RWPE2 (cell line): ENCODE data around the gene USP36.

ENCODE experiments used
- ATAC-seq: fragments of 200-7000 bp; cut with Tn5 transposase; 3 replicates; pipeline ENCODE4 v1.9.1; 2021; ENCODE audit warnings: low read depth
- DNase-seq: peaks from one replicate; pipeline ENCODE4 v3.0.0-alpha.2; 2020; ENCODE audit warnings: low spot score
- H3K27ac ChIP-seq: fragments of 450-650 bp; 2 replicates; pipeline ENCODE4 v1.5.1; 2017; ENCODE audit warnings: mild to moderate bottlenecking; ENCODE audit not compliant: poor library complexity, severe bottlenecking
- H3K27me3 ChIP-seq: fragments of 250-450 bp; sonication (Bioruptor Pico); 2 replicates; pipeline ENCODE4 v1.5.1; 2021; ENCODE audit warnings: mild to moderate bottlenecking, moderate library complexity; ENCODE audit not compliant: insufficient read depth, poor library complexity, severe bottlenecking
- H3K36me3 ChIP-seq: fragments of 250-450 bp; sonication (Bioruptor Pico); 2 replicates; pipeline ENCODE4 v1.5.1; 2020; ENCODE audit warnings: low read depth, mild to moderate bottlenecking, moderate library complexity
- H3K4me1 ChIP-seq: fragments of 250-450 bp; sonication (Bioruptor Pico); 2 replicates; pipeline ENCODE4 v1.5.1; 2021; ENCODE audit warnings: mild to moderate bottlenecking, moderate library complexity; ENCODE audit not compliant: insufficient read depth, poor library complexity, severe bottlenecking
- H3K4me3 ChIP-seq: fragments of 250-450 bp; sonication (Bioruptor Pico); 2 replicates; pipeline ENCODE4 v1.5.1; 2021; ENCODE audit warnings: mild to moderate bottlenecking, moderate library complexity; ENCODE audit not compliant: severe bottlenecking
- H3K9me3 ChIP-seq: fragments of 250-450 bp; sonication (Bioruptor Pico); 2 replicates; pipeline ENCODE4 v1.5.1; 2021; ENCODE audit warnings: mild to moderate bottlenecking, moderate library complexity; ENCODE audit not compliant: severe bottlenecking
- CTCF ChIP-seq: fragments of 450-650 bp; IDR thresholded peaks from one replicate; pipeline ENCODE4 v1.5.1; 2017; ENCODE audit warnings: mild to moderate bottlenecking, moderate library complexity; ENCODE audit not compliant: poor library complexity, severe bottlenecking

The USP36 gene

DNA sequence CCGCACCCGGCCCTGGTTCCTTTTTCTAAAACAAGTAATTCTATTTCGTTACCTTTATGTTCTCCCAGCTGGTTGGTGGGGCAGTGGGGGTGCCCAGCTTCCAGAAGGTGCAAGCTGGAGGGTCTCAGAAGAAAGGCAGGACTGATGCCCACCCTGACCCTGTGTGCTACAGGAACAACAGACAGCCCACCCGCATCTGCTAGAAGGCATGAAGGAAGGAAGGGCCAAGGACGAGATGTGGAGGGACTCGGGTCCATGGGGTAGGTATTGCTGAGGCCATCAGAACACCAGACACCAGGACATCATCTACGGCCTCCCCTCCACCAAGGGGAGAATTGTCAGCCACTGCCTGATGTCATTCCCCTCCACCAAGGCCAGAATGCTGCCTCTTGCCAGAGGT is 52.2 kb downstream of the USP36 start:
- DNase-seq (no peak), ATAC-seq (no peak)
- H3K4me1 ChIP-seq: peaks cover 10% of the 10 kb centered on the region
- no peak overlapping the region for H3K27ac ChIP-seq
- no peak overlapping the region for H3K4me3 ChIP-seq
- H3K27me3 ChIP-seq: no peaks in the 10 kb centered on the region
- no peak for TF ChIP-seq CTCF
- H3K9me3 ChIP-seq: no peaks in the 10 kb centered on the region
- peaks cover 10% of the 10 kb centered on the region for H3K36me3 ChIP-seq

- Histone ChIP-seq H3K27me3 (no peaks in the 10 kb centered on the region), H3K4me1 (peaks cover 10% of the 10 kb centered on the region), H3K4me3 (no peak overlapping the region), H3K9me3 (no peaks in the 10 kb centered on the region), H3K27ac (no peak overlapping the region), H3K36me3 (0 out of 2 replicates have a peak, but pooled peaks cover 4% of the 10 kb centered on the region)
- DNase-seq: no peak
- TF ChIP-seq CTCF: no peak
- ATAC-seq: no peak; the same call in 2 of the 3 replicates
Measured at GRCh38 chr17:78787444-78787843, 53.2 kb downstream of the USP36 start.

- peaks cover 3% of the 10 kb centered on the region for H3K4me1 ChIP-seq
Measured at GRCh38 chr17:78785663-78786057, 55.0 kb downstream of the USP36 start.

DNA sequence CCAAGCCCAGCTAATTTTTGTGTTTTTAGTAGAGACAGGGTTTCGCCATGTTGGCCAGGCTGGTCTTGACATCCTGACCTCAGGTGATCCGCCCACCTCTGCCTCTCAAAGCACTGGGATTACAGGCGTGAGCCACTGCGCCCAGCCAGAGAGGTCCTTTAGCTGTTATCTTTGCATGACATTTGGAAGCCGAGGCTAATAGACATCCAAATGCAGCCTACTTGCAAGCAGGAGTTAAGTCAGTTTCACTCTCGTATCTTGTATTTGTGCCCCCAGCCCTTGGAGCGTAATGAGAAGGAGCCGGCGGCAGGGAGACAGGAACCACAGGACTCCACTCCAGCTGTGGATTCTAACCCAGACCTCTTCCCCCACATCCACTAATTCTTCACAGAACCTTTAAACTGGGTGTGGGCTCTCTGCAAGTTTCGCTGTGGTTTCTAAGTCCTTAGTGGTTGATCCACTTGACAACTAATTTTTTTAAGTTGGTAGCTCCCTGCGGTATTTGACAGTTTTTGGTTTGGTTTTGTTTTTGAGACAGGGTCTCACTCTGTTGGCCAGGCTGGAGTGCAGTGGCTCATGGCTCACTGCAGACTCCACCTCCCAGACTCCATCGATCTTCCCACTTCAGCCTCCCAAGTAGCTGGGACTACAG is 55.5 kb downstream of the USP36 start:
- peaks cover 8% of the 10 kb centered on the region for H3K4me1 ChIP-seq
- H3K9me3 ChIP-seq: no peaks in the 10 kb centered on the region
- TF ChIP-seq CTCF: no peak
- H3K27ac ChIP-seq: no peak overlapping the region
- DNase-seq (no peak), ATAC-seq (no peak)
- no peak overlapping the region for H3K4me3 ChIP-seq
- H3K36me3 ChIP-seq: 0 out of 2 replicates have a peak, but pooled peaks cover 4% of the 10 kb centered on the region
- H3K27me3 ChIP-seq: no peaks in the 10 kb centered on the region

More at GRCh38 chr17:78785663-78786057, 55.0 kb downstream of the USP36 start:
- Histone ChIP-seq H3K27me3 (no peaks in the 10 kb centered on the region), H3K9me3 (no peaks in the 10 kb centered on the region), H3K36me3 (0 out of 2 replicates have a peak, but pooled peaks cover 4% of the 10 kb centered on the region), H3K27ac (no peak overlapping the region), H3K4me3 (no peak overlapping the region)
- ATAC-seq: no peak
- TF ChIP-seq CTCF: no peak
- no peak for DNase-seq

- Histone ChIP-seq H3K9me3 (no peaks in the 10 kb centered on the region), H3K4me1 (peaks cover 10% of the 10 kb centered on the region), H3K36me3 (no peaks in the 10 kb centered on the region), H3K27ac (no peak overlapping the region), H3K4me3 (no peak overlapping the region), H3K27me3 (no peaks in the 10 kb centered on the region)
- ATAC-seq: no peak
- no peak for TF ChIP-seq CTCF
- DNase-seq: no peak
Measured at GRCh38 chr17:78784352-78784751, 56.3 kb downstream of the USP36 start.
